Right lobe of liver (tissue), 6 donors: ENCODE data around the gene PLEKHB2. TPM values are rescaled to one million over a fixed set of nuclear protein-coding genes. Genes with fewer than 3 reads are reported as not detected.
"Not testable (repeated sequence)": the region's sequence is repeated elsewhere in the genome, so short reads cannot be mapped to it uniquely, and the experiment has no call there.

Experiments
- ATAC-seq, 4 donors: fragments of 200-7000 bp; cut with Tn5 transposase; one replicate each; pipeline ENCODE4 v1.9.1; 2020; ENCODE audit warnings: mild to moderate bottlenecking in 4 of 4, moderate library complexity in 4 of 4
- DNase-seq, 3 donors: peaks; one replicate each; pipeline ENCODE4 v3.0.0-alpha.2; 2020
- H3K27ac ChIP-seq, 3 donors: fragments of 200-600 bp; one replicate each; pipeline ENCODE4 v1.8.0; 2022
- H3K27me3 ChIP-seq, 2 donors: fragments of 200-600 bp; one replicate each; pipeline ENCODE4 v1.8.0; 2022
- H3K36me3 ChIP-seq, 4 donors: fragments of 200-600 bp; sonication (generic) in 1 of 4; one replicate each; pipeline versions ENCODE4 v1.5.1 to v1.8.0; 2017 to 2022; ENCODE audit warnings: control low read depth in 1 of 4
- H3K4me1 ChIP-seq, 4 donors: fragments of 200-600 bp; sonication (generic) in 1 of 4; one replicate each; pipeline versions ENCODE4 v1.5.1 to v1.8.0; 2017 to 2022; ENCODE audit warnings: control low read depth in 1 of 4
- H3K4me3 ChIP-seq, 3 donors: fragments of 200-600 bp; one replicate each; pipeline ENCODE4 v1.8.0; 2022
- H3K9me3 ChIP-seq, 4 donors: fragments of 200-600 bp; sonication (generic) in 1 of 4; one replicate each; pipeline versions ENCODE4 v1.5.1 to v1.8.0; 2017 to 2022; ENCODE audit warnings: control low read depth in 1 of 4
- POLR2A ChIP-seq: fragments of 450-650 bp; IDR thresholded peaks from one replicate; pipeline ENCODE4 v1.6.1; 2017; ENCODE audit warnings: antibody characterized with exemption, mild to moderate bottlenecking
- WGBS: methylation state at CpG from one replicate; pipeline ENCODE4 v1.1.6; 2018; ENCODE audit warnings: low coverage, low lambda C conversion rate; ENCODE audit not compliant: insufficient coverage; ENCODE audit errors: missing lambda C conversion rate; 5-methylcytosine and 5-hydroxymethylcytosine counted together
- intact Hi-C, 2 donors: fragments of 100-400 bp; cut with DNase I; formaldehyde crosslinking; loops; one replicate each; pipeline versions ENCODE4 v1.11.2 to v1.14.1; 2022
- total RNA-seq, 6 experiments: library from RNA; depleted of rRNA in 2 of 6; stranded (reverse); fragments of >200 nt in 2 of 6; fragmentation: NEBNext Ultra II Directional in 3 of 6; extraction: Animal tissue kit (Norgen Biotek cat#: 25700) in 3 of 6; gene quantifications; one replicate each; pipeline versions ENCODE4 v1.1.0 to v1.2.4, GENCODE V29; 2016 to 2023
- TF ChIP-seq, protein P1 (sequence below), 4 donors: fragments of 200-600 bp in 3 of 4; fragments of 450-650 bp in 1 of 4; IDR thresholded peaks; one replicate each; pipeline versions ENCODE4 v1.5.1 to v1.8.0; 2016 to 2022; ENCODE audit warnings: antibody characterized with exemption in 4 of 4, mild to moderate bottlenecking in 2 of 4
- donor health status: DM: no; HTN: yes; CAD: no.
- donor health status: DM: no; HTN: no; CAD: no.
- donor health status: DM: no; HTN: no; CAD: no.
- donor health status: DM: no; HTN: yes; CAD: no.
- donor health status: DM: no; HTN: yes; CAD: no.

PLEKHB2 gene
- total RNA-seq, 6 experiments from 2014 or later: 8.9 to 22.3 (median 17.5) TPM

DNA sequence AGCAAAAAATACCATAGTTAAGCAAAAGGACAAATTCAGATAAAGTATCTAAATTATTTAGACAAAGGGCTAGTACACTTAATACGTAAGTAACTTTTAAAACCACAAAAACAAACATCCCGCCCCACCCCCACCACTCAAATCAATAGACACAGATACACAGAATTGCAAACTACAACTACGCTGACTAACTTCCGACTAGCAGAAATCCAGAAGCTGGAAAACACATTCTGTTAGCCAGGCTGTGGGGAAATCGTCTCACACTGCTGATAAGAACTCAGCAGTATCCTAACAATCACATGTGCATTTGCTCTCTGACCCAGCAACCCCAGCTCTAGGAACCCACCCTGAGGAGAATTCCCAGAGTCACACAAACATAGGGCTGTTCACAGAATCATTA is 28.4 kb upstream of the PLEKHB2 start:
- 29% methylated on average over 5 of the region's 5 CpGs for WGBS
- Histone ChIP-seq H3K4me3 (no peak overlapping the region), H3K27me3 (no peaks in the 10 kb centered on the region), H3K4me1 (peaks cover 0 to 67% (median 27%) of the 10 kb centered on the region in 4 donors), H3K36me3 (peaks cover 0 to 35% (median 11%) of the 10 kb centered on the region in 4 donors), H3K27ac (peak overlapping the region; percentile 67 to 89 (median 72)), H3K9me3 (no peaks in the 10 kb centered on the region)
- peak; percentile 84 to 89 (median 86) for ATAC-seq
- intact Hi-C loops: no loop called here
- DNase-seq: peak; percentile 63 to 77 (median 64)
- TF ChIP-seq POLR2A: no peak
- TF ChIP-seq, protein P1, sequence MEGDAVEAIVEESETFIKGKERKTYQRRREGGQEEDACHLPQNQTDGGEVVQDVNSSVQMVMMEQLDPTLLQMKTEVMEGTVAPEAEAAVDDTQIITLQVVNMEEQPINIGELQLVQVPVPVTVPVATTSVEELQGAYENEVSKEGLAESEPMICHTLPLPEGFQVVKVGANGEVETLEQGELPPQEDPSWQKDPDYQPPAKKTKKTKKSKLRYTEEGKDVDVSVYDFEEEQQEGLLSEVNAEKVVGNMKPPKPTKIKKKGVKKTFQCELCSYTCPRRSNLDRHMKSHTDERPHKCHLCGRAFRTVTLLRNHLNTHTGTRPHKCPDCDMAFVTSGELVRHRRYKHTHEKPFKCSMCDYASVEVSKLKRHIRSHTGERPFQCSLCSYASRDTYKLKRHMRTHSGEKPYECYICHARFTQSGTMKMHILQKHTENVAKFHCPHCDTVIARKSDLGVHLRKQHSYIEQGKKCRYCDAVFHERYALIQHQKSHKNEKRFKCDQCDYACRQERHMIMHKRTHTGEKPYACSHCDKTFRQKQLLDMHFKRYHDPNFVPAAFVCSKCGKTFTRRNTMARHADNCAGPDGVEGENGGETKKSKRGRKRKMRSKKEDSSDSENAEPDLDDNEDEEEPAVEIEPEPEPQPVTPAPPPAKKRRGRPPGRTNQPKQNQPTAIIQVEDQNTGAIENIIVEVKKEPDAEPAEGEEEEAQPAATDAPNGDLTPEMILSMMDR (IDR thresholded peaks at IDR 0.05): no peak

DNA sequence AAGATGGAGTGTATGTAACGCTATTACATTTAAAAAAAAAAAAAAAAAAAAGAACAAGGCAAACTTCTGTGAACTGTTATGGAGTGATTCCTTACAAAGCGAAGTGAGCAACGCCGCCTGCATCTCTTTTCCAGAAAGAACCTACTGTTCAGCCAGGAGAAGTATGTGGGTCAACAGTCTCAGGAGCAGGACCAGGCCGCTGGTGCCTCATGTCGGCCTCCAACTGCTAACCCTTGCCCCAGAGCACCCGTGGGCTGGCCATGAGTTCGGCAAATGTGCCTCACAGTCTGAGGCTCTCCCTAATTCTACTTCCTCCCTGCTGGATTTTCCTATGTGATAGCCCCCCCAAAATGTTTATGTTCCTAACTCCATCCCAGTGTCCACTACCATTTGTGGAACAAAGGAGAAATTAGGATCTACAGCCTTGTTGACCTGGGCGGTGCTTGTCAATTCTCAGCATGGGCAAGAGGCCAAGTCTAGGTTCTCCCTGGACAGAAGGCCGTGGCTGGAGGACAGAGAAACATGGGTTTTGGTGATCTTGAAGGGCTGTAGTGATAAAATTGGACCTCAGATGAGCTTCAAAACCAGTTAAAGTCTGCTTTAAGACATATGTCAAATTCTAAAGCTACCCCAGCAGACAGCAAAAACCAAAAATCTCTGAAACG is 27.8 kb upstream of the PLEKHB2 start:
- no peak for TF ChIP-seq POLR2A
- TF ChIP-seq, protein P1 (IDR thresholded peaks at IDR 0.05): no peak

GRCh38 chr2:131077966-131078365 is 27.2 kb upstream of the PLEKHB2 start:
- no peak for ATAC-seq
- H3K4me1 ChIP-seq: peaks cover 0 to 75% (median 29%) of the 10 kb centered on the region in 4 donors
- TF ChIP-seq POLR2A: no peak
- TF ChIP-seq, protein P1 (IDR thresholded peaks at IDR 0.05): no peak
- peak overlapping the region; percentile 67 to 89 (median 72) for H3K27ac ChIP-seq
- WGBS: 78% methylated on average over 3 of the region's 3 CpGs
- no peaks in the 10 kb centered on the region for H3K27me3 ChIP-seq
- no peak for DNase-seq
- intact Hi-C loops: no loop called here
- no peak overlapping the region for H3K4me3 ChIP-seq
- H3K36me3 ChIP-seq: peaks cover 0 to 40% (median 9%) of the 10 kb centered on the region in 4 donors
- no peaks in the 10 kb centered on the region for H3K9me3 ChIP-seq

More for the DNA sequence above, 27.8 kb upstream of the PLEKHB2 start:
- intact Hi-C loops: no loop called here
- Histone ChIP-seq H3K27ac (peak overlapping the region; percentile 67 to 89 (median 72)), H3K4me3 (no peak overlapping the region), H3K9me3 (no peaks in the 10 kb centered on the region), H3K4me1 (peaks cover 0 to 73% (median 29%) of the 10 kb centered on the region in 4 donors), H3K27me3 (no peaks in the 10 kb centered on the region), H3K36me3 (peaks cover 0 to 38% (median 10%) of the 10 kb centered on the region in 4 donors)
- peak in 2 of 3 donors; percentile 53 to 81 for DNase-seq
- ATAC-seq: peak; percentile 64 to 79 (median 75)
- WGBS: 42% methylated on average over 6 of the region's 11 CpGs

DNA sequence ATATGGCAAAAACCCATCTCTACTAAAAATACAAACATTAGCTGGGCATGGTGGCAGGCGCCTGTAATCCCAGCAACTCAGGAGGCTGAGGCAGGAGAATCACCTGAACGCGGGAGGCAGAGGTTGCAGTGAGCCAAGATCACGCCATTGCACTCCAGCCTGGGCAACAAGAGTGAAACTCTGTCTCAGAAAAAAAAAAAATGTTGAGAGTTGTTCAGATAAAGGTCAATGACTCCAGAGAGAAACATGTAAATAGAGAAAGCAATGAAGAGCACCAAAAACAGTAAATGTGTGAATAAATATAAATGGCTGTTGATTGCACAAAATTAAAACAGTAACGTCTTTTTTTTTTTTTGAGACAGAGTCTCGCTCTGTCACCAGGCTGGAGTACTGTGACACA is 25.2 kb upstream of the PLEKHB2 start:
- H3K27me3 ChIP-seq, DNase-seq, H3K4me3 ChIP-seq, H3K9me3 ChIP-seq, intact Hi-C loops: not testable (repeated sequence)
- H3K36me3 ChIP-seq: peaks cover 0 to 40% (median 10%) of the 10 kb centered on the region in 4 donors
- ATAC-seq: peak in 3 of 4 donors; percentile 24 to 31 (median 28)
- H3K27ac ChIP-seq: peak overlapping the region; percentile 20 to 65 (median 60)
- WGBS: 52% methylated on average over 6 of the region's 6 CpGs
- peaks cover 0 to 72% (median 27%) of the 10 kb centered on the region in 4 donors for H3K4me1 ChIP-seq

- Histone ChIP-seq H3K36me3 (peaks cover 0 to 40% (median 11%) of the 10 kb centered on the region in 4 donors), H3K27me3 (no peaks in the 10 kb centered on the region), H3K27ac (peak overlapping the region in 2 of 3 donors; percentile 16 to 33), H3K9me3 (no peaks in the 10 kb centered on the region), H3K4me1 (peaks cover 0 to 61% (median 24%) of the 10 kb centered on the region in 4 donors), H3K4me3 (no peak overlapping the region)
- ATAC-seq (no peak), DNase-seq (no peak)
- intact Hi-C loops: no loop called here
- 100% methylated on average over 1 of the region's 4 CpGs for WGBS
- TF ChIP-seq, protein P1 (IDR thresholded peaks at IDR 0.05): no peak
- TF ChIP-seq POLR2A: no peak
Observed at GRCh38 chr2:131081190-131081589, 23.9 kb upstream of the PLEKHB2 start.
